Pons (tissue), 1 donor: ENCODE measurements around the gene FAM193B.
"Not testable (repeated sequence)": the region's sequence is repeated elsewhere in the genome, so short reads cannot be mapped to it uniquely, and the experiment has no call there.

Experiments
- DNase-seq: peaks from one replicate; pipeline ENCODE4 v3.0.0-alpha.2; 2016; ENCODE audit warnings: low spot score

FAM193B gene

DNA sequence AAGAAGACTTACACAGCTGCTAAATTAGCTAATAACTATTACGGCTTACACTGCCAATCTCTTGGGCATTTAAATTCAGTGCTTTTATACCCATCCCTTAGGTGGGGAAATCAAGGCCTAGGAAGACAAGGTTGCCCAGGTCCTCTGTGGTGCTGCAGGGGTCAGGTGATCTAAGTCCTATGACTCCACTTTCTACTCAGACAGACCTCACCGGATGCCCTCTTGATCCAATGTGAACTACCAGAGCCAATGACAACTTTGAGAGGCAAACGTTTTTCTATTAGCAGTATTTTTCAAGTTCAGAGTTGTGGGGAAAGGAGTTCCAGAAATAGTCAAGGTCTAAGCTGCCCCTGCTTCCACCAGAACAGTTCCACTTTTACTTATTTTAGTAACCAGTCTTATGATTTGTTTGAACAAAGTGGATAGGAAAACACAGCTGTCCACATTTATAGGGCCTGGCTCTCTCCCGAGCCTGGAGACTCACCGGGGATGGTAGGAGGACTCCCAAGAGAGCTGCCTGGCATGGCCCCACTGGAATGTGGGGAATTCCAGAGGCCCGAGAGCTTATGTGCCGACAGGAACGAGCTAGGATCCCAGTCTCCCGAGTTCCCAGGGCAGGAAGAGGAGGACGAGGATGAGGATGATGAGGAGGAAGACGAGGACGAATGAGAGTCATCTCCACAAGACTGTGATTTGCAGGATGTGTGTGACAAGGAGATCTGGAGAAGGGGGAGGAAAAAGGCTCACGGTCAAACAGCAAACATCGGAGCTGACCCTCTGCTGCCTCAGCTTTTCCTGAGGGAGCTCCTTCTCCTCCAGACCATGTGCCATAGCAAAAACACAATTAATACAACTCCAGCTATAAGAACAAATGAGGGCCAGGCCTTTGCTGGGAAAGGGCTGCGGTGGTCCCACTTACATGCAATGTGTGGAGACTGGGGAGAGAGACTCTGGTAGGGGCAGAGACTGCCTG lies 16.7 kb downstream of the FAM193B start:
- no peak for DNase-seq

DNA sequence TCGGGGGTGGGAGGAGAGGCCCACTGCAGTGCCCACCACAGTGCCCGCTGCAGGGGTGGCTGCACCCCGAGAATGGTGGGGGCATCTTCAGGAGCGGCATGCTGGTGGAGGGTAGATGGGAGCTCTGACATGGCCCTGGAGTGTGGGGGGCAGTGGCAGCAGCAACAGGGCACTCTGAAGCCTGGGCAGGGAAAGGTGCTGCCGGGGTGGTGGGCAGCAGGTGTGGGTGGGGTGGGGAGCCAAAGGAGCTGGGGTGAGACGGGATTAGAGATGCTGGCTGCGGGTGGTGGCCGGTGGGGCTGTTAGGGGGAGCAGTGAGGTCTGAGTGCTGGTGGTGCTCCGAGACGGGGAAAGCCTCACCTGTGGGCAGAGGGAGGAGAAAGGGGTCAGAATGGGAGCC lies 18.0 kb downstream of the FAM193B start:
- DNase-seq = no peak

DNA sequence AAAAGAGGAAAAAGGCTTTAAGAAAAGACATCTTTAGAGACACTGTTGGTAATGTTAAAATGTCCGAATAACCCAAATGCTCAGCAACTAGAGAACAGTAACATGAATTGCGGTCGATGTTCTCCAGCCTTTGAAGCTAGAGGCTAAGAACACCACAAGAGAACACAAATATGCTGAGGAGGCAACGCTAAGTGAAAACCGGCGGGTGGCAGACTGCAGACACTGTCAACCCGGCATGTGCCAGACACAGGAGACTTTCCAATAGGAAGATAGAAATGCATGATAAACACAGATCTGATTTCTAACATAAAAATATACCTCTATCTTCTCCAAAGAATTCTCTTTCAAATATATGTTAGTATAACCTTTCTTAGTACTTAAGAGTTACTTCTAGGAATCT lies 19.2 kb downstream of the FAM193B start:
- DNase-seq = no peak

DNA sequence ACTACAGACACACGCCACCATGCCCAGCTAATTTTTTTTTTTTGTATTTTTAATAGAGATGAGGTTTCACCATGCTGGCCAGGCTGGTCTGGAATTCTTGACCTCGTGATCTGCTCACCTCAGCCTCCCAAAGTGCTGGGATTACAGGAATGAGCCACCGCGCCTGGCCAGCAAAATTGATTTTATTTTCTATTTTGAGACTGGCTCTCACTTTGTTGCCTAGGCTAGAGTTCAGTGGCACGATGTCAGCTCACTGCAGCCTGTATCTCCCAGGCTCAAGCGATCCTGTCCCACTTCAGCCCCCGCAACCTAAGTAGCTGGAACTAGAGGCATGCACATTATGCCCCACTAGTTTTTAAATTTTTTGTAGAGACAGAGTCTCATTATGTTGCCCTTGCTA lies 19.9 kb downstream of the FAM193B start:
- DNase-seq = not testable (repeated sequence)

DNA sequence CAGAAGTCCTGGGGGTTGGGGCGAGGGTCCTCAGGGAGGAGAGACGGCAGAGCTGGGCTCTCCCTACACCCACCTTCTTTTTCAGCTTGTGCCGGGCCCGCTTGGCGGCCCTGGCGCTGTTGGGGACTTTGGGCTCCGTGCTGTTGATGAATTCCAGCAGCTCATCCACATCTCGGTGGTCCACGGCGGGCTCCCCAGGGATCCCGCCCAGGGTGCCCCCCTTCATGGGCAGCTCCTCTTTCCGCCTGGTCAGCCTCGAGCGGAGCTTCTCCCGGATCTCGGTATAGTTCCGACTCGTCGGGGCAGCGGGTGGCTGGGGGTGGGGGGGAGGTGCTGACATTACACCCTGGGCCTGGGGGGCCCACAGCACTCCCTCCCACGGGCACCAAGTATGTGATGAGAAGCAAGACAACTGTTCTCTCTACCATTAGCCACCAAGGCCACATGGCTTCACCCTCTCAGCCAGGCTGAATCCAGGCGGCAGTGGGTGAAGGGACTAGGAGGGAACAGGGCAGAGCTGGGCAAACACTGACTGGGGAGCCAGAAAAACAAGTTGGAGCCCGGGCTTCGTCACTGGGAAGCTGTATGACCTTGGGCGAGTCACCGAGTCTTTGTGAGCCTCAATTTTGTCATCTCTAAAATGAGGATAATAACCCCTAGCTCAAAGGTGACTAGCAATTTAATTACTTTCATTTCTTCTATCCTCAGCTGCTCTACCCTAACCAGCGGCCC lies 23.0 kb downstream of the FAM193B start:
- DNase-seq = no peak

DNA sequence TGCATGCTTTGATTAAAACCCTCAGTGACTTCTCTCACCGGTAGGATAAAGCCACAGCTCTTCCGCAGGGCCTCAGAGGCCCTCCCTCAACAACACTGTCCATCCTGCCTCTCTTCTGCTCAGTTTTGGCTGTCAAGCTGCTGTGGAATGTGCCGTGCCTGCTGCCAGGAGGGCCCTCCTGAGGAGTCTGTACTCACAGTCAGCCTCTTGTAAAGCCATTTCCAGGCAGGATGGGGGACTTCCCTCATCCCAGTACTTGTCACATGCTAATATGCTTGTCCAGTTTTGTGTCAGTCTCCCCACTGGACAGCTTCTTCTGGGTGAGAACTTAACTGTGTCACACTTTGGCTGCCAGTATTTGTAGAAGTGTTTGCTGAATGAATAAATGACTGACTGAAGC lies 23.7 kb downstream of the FAM193B start:
- no peak for DNase-seq

DNA sequence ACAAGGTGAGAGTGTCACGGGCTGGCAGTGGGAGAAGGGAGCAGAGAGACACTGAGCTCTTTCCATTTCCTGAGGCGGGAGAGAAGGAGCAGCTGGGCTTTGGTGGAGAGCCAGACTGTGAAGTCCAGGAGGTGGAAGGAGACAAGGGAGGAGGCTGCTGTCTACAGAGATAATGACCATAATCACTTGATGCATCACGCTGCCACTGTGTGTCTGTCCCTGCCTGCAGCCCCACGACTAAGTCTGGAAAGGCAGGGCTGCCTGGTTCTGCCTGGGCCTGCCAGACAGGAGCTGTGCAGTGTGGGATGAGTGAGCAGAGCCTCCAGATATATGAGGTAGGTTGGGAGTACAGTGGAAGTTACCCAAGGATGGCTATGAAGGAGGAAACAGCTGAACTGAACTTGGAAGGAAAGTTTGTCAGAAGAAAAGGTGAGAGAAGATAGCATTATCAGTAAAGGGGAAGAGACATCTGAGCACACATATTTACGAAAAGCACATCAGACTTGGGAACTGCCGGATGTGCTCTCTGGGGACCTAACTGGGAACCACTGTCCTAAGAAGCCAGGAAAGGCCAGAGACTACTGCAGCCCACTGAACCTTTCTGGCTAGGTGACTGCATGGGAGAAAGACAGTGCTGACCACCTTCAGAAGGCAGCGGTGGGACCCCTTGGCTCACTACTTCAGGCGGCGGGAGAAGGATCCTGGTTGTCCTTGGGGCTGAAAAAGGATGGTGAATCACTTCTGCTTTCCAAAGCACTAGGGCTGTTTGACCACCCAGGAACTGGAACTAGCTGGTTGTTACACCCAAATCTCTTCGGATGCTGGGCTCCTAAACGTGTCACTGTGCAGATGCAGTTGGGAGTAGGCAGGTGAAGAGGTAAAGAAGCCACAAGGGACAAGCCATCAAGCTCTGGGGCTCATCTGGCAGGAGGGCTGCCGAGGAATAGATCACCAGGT lies 24.8 kb downstream of the FAM193B start:
- DNase-seq = no peak

DNA sequence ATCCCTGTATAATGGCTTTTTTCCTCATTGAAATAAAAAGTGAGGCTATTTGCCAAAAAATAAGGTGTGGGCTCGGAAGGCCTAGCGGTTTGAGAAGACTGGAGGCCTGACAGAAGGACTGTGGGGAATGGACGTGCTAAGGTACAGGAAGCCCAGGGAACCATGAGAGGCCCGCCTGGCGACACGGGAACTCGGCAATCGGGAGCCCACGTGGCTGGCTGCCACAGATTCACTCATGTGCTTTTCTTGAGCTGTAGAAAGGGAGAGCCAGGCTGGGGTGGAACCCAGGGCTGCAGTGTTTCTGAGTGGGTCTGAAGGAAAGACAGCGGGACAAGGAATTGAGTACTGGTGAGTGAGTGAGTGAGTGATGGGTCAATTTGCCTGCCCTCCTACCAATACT lies 25.7 kb downstream of the FAM193B start:
- DNase-seq = no peak

DNA sequence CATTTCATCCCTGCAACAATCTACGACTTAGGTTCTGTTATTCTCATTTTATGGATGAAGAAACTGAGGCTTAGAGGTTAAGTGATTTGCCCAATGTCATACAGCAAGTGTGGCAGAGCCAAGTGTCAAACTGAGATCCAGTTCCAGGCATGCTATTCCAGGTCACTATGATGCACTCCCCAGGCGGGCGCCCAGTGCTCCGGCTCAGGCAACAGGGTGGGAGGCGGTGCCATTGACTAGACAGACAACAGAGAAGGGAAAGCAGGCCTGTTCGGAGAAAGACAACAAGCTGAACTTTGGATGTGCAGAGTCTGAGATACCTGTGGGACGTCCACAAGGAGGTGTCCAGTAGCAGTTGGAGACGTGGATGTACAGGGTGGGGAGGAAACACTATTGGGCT lies 26.8 kb downstream of the FAM193B start:
- DNase-seq = no peak

DNA sequence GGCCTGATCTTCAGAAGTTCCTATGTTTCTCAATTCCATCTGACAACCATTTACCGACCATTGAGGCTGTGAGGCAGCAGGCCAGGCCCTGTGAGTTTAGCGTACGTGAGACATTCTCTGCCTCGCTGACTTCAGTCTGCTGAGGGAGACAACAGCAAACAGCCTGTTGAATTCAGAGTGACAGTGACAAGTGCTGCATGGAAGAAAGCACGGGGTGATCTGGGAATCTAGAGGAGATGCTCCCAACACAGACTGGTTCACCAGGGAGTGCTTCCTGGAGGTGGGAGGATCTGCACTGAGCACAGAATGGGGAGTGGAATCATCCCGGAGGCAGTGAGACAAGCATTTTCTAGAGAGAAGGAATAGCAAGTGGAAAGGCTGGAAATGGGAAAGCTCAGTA lies 27.6 kb downstream of the FAM193B start:
- no peak for DNase-seq

DNA sequence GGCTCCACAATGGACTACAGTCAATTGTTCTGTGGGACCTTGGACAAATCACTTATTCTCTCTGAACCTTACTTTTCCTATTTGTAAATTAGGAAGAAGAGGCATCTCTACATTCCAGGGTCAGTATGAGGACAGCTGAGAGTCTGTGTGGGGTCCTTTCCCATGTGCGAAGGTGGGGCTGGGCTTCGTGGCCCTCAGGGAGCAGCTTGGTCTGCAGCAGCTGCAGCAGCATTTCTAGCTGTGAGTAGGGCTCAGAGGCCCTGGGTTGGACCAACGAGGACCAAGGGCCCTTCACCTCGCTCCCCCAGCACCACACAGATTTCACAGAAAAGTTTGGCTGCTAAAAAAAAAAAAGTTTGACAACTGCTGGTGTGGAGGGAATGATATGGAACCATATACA lies 28.2 kb downstream of the FAM193B start:
- no peak for DNase-seq

DNA sequence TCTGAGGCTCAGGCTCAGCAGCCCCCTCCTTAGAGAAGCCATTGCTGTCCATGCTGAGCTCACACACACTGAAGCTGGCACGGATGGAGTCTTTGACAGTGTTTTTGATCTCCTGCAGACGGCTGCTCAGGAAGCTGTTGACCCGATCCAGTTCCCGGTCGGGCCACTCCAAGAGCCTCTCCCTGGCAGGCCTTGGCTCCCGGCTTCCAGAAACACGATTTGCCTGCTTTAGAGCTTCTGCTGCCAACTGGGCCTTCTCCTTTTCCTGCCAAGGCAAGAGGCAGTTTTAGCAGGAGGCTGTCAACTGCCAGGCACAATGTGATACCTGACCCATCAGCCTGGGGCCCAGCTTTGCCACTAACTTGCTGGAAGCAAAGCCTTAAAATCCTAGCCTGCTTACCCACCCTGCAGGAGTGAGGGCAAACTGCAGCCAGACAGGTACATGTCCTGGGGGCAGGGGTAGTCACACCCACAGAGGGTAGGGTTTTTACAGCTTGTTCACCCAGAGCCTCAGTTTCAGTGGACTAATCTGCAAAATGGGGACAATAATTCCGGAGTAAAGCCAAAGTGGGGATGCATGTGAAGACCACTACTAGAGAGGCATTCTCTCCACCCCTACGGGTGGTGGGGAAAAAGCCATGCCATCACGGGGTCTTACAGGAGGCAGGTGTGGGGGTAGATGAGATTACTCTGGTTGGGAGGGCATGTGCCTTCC lies 29.3 kb downstream of the FAM193B start:
- no peak for DNase-seq

DNA sequence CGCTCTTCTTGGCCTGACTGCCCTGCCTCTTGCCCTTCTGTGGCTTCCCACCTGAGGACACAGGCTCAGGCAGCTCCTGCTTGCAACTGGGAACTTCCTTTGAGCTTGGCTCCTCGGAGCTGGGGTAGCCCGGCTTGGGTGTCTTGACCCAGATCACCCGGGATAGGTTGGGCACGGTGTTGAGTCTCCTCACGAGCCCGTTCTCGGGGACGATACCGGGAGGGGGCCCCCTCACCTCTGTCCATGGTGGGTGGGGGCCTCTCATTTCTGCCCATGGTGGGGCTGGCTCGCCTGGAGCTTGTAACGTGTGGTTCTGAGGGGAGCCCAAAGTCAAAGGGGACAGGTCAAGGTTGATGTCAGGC lies 29.8 kb downstream of the FAM193B start:
- no peak for DNase-seq

DNA sequence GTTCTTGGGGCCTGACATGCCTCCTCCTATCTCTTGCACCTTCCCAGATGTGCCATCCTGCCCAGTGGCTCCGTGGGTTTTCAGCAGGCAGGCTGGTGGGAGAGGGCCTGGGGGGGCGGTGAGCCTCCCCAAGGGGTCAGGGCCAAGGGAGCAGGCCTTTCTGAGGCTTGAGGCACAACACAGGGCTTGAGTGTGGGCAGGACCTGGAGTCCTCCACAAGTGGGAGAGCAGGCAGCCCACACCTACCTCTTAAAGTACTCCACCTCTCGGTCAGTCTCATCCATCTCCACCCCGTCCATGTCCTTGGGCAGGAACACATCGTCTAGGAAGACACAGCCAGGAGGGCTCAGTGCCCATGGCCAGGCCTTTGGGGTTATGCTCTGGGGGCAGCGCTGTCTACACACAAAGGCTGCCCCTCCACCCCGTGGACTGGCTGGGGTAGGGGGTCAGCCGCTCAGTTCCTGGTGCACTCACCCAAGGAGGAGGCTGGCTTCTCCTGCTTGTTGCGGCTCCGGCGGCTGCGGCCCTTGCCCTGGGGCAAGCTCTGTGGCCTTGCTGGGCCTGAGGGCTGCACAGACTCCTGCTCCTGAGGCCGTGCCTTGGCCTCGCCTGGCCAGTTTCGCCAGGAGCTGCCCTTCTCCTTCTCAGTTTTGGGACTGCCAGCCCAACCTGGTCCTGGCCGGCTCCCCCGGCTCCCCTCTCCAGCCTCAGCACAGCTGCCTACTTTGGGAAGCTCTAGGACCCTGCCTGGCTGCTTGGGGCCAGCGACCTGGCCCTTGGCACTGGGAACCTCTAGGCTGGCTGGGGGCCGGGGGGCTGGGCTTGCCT lies 30.4 kb downstream of the FAM193B start:
- DNase-seq = no peak

DNA sequence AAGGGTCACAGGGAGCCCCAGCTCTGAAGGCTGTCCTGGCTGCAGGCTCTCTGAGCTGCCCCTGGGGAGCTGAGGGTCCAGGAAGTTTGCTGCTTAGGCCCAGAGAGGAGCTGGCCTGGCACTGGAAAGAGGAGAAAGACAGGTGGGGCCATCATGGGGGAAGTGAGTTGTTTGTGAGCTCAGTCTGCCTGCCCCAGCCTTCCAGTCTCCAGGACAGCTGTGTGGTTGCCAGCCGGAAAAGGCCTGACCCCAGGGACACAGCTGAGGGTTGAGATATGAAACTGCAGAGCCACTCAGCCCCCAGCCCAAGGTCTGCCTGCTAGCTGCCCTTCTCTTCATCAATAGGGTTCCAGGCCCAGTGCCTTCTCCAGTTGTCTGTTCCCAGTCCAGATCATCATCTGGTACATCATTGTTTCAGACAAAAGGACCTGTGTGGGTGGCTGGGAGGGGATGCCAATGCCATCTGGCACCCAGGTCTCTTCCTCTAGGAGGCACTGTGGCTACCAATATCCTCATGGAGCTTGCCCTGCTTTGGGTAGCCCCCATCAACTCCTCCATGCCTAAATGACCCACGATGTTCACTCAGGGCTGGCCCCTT lies 33.3 kb downstream of the FAM193B start:
- DNase-seq = peak; percentile 56

DNA sequence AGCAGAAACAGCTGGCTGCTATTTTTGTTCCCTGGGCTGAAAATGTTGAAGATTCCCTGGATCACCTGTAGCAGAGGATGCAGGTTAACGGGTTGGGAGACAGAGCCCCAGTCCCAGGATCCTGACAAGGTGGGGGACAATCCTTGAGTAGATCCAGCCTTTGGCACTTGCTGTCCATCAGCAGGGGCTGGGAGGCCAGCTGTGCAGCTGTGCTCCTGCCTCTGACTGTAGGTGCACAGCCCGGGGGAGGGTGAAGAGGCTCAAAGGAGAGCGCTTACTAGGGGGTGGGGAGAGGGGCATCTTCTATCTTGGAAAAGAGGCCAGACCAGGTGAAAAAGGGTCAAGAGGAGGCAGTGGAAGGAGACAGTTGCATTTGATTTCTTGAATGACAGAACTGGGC lies 34.1 kb downstream of the FAM193B start:
- no peak for DNase-seq

DNA sequence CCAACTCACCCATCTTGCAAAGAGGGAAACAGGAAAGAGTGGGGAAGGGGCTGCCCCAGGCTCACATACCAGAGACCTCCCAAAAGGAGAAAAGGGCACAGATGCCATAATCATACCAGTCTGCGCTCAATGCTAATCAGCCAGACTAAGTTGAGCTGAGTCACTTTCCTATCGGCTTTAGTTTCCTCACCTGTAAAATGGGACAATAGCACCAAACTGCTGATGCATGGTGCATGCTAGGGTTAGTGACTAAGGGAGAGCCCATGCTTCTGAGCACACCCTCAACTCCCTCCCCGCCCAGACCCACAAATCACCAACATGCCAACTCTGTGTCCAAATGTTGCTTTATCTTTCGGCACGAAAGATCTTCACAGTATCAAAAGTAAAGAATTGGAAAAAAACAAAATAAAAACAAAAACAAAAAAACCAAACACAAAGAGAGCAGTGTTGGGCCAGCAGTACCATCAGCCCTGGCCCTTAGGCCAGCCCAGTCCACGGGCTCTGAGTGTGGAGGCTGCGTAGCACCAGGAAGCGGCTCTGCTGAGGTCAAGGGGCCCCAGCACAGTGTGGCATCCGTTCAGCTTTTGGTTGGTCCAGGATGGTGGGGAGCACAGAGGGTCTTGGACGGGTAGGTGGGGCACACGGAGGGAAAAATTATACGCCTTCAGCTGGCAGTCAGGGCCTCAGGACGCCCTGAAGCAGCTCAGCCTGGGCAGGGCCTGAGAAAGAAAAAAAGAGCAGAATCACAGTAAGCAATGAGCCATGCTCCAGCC lies 34.7 kb downstream of the FAM193B start:
- no peak for DNase-seq

DNA sequence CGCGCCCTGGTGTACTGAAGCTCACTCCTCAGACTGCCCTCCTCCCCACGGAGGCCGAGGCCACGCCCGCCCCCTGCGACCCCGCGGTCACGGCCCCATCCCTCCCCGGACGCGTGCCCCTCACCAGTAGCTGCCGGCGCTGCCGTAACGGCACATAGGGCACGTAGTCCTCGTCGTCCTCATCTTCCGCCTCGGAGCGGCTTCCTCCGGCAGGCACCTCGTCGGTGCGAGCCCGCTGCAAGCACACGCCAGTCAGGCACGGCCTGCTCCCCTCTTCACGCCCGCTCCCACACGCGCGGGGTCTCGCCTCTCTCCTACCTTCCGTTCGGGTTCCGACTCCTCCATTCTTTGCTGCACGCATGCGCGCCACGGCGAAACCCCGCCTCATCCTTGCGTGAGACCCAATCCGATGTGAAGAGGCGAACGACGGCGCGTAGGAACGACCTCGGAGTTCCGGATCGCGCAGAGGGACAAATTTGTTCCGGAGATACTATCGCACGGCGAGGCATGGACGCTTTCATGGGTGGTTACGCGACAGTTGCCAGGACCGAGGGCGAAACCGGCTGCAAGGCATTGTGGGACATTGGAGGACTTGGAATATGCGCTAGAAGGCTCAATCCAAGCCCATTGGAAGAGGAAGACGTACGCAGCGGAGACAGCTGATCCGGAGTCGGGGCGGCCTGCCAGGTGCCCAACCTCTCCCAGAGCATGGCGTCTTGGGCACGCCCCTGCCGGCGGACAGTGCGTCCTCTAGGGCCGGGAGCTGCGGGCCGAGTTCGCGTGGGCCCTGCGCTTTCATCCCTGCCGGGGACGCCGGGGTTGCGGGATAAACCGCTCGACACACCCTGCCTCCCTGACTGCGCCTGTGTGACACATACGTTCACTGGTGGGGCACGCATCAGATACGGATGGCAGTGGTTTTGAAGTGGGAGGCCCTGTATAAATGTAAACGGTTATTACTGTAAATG lies 37.5 kb downstream of the FAM193B start, which contains the start of gene DDX41:
DDX41 (minus strand) TSS at position 361 of the 968 bp plus-strand sequence; CDS start at position 345, 16 bp downstream.
- DNase-seq = peak; percentile 98
